NT2/D1 (cell line): Measurements from ENCODE around the gene EPO.

ENCODE experiments used
- SUZ12 ChIP-seq: IDR thresholded peaks from 2 replicates; pipeline ENCODE4 v1.6.1; 2011; ENCODE audit not compliant: insufficient read length, insufficient read depth; ENCODE audit errors: extremely low read depth
- YY1 ChIP-seq: IDR thresholded peaks from 2 replicates; pipeline ENCODE4 v1.6.1; 2011; ENCODE audit not compliant: insufficient read length, insufficient read depth
- ZNF274 ChIP-seq: IDR thresholded peaks from 2 replicates; pipeline ENCODE4 v1.6.1; 2011; ENCODE audit warnings: mild to moderate bottlenecking, low read depth, low read length

- TF ChIP-seq YY1 (no peak), ZNF274 (no peak), SUZ12 (no peak)
Measured at GRCh38 chr7:100675105-100675451, 45.2 kb upstream of the EPO start.
